NCI-H524 treated with DMSO at 0.1 percent for 48 hours (cell line): ENCODE results near the gene NOPCHAP1.
"Not testable (repeated sequence)": the region's sequence is repeated elsewhere in the genome, so short reads cannot be mapped to it uniquely, and the experiment has no call there.

ENCODE experiments used
- DNase-seq: peaks from one replicate; lab custom pipeline; 2025; lab: John Stamatoyannopoulos, UW

NOPCHAP1 gene, protein sequence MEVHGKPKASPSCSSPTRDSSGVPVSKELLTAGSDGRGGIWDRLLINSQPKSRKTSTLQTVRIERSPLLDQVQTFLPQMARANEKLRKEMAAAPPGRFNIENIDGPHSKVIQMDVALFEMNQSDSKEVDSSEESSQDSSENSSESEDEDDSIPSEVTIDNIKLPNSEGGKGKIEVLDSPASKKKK

DNA sequence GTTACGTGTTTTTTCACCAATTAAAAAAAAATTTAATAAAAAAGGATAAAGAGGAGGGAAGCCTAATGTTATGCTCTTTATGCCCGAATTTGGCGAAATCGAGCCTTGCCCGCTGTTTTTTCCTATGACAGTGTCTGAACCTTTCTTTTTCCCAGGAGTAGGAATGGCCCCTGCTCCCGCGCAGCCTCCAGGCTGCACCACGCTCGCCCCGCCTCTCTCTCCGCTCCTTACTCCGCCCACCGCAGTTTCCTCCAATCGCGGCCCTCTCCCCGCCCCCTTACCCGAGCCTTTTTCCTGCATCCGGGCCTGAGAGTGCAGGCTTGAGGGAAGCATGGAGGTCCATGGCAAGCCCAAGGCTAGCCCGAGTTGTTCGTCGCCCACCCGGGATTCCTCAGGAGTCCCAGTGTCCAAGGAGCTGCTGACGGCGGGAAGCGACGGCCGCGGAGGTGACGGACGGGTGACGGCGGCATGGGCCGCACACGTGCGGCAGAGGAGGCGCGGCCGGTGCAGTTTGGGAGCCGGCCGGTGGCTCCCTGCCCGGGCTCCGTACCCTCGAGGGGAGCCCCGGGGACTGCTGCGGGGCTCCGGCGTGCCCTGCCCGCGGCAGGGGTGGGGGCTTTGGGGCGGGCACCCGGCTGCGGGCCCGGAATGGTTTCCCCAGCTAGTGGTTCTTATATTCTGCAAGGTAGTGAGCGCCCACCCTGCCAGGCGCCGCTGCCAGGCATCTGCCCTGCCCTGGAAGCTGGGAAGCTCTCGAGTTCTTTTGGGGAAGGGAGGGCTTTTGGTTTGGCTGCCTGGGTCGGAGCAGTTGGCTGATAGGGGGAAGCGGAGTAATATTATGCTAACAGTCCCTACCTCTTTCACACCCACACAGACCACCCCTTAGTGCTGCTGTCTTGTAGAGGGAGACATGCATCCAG, at the start of gene NOPCHAP1:
Gene NOPCHAP1, plus strand, starts transcription at position 295 of the 920 bp plus-strand sequence. Its CDS starts 37 bp downstream, at position 332.
- DNase-seq, result peak; percentile 52

DNA sequence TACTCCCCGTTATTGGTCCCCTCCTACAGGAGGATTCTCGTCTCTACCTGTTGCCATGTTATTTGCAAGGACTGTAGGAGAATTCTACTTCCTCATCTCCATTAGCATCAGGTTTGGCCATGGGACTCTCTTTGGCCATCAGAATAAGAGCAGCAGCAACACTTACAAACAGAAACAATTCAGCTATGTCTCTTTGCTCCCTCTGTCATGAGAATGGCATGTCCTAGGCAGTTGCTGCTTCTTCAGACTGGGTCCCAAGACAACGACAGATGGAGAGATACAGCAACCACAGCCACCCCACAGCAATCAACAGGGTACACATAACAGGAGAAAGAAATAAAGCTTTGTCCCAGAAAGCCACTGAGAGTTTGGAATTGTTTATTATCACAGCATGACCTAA, 47.7 kb upstream of the NOPCHAP1 start:
- DNase-seq, result no peak

DNA sequence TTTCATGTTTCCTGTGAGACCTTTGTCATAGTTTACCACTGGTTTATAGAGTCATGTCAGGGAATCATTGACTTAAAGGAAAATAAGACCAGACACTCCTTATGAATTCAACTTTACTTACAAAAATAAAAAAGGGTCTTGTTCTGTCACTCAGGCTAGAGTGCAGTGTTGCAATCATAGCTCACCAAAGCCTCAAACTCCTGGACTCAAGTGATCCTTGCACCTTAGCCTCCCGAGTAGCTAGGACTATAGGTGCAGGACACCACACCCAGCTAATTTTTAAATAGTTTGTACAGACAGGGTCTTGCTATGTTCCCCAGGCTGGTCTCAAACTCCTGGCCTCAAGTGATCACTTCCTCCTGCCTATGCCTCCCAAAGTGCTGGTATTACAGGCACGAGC, 47.0 kb upstream of the NOPCHAP1 start:
- no peak for DNase-seq

DNA sequence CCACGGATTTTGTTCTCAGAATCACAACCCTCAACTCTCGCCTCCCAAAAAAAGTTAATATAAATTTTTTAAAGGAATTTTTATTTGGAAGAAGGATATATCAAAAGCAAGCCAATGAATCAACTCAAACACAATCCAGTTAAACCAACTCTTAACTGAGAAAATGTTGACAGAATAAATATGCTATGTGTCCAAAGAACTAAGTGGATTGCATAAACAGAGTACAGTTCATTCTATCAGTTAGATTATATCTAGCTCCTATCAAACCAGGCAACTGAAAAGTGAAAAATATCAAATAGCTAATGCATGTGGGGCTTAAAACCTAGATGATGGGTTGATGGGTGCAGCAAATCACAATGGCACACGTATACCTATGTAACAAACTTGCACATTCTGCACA, 44.7 kb upstream of the NOPCHAP1 start:
- no peak for DNase-seq

DNA sequence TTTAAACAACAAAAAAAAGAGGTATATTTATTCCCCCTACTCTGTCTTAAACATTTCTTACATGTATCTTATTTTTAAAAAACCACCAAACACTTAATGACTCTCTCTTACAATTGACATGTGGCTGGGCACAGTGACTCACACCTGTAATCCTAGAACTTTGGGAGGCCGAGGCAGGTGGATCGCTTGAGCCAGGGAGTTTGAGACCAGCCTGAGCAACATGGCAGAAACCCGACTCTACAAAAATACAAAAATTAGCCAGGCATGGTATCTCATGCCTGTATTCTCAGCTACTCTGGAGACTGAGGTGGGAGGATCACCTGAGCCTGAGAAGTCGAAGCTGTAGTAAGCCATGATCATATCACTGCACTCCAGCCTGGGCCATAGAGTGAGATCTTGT, 44.0 kb upstream of the NOPCHAP1 start:
- DNase-seq, result no peak

DNA sequence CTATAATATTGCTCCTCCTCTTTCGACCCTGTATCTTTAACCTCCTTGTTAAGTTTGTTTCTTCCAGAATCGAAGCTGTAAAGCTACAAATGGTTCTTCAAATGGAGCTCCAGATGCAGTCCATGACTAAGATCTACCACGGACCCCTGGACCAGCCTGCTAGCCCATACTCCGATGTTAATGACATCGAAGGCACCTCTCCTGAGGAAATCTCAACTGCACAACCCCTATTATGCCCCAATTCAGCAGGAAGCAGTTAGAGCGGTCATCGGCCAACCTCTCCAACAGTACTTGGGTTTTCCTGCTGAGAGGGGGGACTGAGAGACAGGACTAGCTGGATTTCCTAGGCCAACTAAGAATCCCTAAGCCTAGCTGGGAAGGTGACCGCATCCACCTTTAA, 42.7 kb upstream of the NOPCHAP1 start:
- not testable (repeated sequence) for DNase-seq

DNA sequence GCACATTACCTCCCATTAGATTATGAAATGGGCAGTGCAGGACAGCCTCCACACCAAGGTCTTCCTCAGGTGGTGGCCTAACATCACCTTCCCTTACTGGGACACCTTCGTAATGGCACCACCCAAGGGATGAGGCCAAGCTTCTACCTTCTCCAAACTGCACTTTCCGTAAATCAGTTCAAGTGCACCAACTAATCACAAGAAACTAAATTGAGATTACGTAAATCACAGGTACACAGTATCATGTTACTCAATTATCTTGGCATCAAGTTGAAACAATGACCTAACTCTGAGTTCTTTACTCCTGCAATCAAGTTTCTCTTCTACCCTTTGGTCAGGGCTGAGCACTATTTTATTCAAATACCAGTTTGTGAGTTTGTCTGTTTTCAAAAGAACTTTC, 41.9 kb upstream of the NOPCHAP1 start:
- no peak for DNase-seq

DNA sequence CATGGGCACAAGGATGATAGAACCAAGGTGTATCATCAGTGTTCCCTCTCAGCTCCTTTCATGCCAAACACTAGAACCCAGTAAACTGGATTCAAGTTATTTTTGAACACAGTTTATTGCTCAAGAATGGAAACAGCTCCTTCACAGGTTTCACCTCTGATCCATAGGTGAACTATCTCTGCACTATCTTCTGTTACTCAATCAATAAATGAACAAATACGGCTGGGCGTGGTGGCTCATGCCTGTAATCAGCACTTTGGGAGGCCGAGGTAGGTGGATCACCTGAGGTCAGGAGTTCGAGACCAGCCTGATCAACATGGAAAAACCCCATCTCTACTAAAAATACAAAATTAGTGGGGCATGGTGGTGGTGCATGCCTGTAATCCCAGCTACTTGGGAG, 37.4 kb upstream of the NOPCHAP1 start:
- DNase-seq, result not testable (repeated sequence)

DNA sequence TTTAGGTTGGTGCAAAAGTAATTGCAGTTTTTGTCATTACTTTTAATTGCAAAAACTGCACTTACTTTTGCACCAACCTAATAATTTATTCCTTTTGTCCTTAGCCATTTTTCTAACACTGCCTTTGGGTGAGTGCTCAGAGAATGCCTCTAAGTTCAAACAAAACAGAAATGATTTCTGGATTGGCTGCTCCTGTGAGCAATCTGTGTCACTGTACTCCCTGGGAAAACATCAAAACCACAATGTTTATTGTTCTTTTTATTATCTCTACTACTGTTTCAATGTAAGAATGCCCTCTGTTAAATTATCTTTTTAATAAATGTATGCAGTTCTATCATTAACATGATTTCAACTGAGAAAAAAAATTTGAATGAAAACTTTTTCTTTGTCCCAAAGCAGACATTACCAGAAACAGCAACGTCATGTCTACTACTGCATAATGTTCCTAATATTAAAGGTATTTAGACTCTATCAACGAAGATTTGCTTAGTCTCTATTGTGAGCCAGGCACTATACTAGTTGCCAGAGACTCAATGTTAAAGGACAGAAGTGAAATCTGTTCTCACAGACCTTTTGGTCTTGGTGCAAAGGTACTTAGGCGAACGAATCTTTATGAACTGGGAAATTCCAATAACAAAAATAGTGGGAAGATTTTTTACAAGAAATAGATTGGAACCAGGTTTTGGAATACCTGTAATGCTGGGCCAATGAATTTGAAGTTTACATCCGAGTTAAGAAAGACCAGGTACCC, 34.2 kb upstream of the NOPCHAP1 start:
- no peak for DNase-seq

DNA sequence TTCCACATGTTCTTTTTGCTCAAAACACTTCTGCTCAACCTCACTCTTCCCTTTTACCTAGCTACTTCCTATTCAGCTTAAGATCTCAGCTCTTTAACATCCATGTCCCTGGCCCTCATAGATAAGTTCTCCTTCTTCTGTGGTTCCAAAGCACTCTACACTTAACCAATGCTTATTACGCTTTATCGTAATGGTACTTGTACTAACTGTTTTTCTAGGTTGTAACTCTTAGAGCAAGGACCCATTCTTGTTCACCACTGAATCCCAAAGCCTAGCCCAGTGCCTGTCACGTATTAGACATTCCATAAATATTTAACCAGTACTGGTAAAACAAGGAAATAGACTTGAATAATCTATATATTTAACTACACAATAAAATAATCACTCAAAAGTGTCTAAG, 33.3 kb upstream of the NOPCHAP1 start:
- no peak for DNase-seq

DNA sequence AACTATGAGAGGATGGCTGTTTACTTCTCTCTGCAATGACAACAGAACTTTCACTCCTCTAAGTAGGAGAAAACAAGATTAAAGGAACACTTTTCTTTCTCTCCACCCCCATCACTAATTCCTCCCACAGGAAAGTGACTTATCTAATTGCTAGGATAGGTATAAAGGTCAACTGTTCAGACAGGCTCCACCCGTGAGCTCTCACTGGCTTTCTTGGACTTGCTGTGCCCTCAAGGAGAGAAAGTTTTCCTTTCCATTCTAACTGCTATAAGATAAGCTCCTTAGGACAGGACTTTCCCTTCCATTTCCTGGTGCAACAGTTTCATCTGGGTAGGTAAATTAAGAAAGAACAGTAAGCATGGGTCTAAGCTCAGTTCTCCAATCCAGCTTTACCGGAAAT, 32.8 kb upstream of the NOPCHAP1 start:
- DNase-seq, result no peak

DNA sequence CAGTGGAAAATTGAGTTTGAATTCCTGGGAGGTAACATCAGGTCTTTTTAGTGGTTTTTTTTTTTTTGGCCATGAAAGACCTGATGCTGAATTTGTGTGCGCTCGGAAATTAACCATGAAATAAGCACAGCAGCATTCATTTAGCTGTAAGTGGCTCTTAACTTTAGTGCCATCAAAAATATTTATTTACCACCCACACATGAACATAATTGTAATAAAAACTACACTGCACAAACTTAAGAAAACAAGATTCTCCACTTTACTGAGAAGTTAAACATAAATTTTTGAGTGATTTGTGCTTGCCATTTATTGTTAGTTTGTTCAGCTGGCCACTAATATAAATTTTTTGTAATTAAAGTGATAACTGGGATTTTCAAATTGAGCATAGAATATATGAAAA, 30.4 kb upstream of the NOPCHAP1 start:
- DNase-seq, result no peak

DNA sequence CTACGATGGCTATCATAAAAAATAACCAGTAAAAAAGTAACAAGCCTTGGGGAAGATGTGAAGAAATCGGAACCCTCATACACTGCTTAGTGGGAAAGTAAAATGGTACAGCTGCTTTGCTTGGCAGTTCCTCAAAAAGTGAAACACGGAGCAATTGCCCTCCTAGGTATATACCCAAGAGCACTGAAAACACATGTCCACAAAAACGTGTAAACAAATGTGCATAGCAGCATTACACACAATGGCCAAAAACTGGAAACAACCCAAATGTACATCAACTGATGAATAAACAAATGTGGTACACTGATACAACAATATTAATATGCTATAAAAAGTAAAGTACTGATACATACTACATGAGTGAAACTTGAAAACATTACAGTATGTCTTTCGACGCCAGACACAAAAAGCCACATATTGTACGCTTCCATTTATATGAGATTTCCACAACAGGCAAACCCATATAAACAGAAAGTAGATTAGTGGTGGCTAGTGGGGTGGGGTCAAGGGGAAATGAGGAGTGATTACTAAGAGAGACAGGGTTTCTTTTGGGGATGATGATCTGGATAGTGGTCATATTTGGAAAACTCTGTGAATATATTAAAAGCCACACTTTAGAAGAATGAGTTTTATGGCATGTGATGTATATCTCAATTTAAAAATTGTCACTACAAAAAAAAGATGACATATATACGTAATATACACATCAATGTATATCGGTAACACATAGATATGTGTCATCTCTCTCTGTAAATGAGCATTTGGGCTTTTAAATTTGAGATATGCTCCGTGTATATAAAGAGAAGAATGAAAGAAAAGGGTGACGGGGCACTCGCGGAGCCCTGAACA, 29.0 kb upstream of the NOPCHAP1 start:
- DNase-seq, result no peak

DNA sequence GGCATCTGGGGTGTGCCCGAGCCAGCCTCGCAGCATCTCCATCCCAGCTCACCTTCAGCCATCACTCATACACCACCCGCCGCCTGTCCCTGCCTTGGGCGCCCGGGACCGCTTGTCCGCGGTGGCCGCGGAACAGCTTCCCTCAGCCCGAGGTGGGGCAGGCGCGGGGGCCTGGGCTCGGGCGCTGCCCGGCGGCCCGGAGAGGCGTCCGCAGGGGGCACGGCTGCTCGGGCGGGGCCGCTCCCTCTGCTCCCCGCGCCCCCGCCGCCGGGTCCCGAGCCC, 28.5 kb upstream of the NOPCHAP1 start:
- DNase-seq, result no peak

DNA sequence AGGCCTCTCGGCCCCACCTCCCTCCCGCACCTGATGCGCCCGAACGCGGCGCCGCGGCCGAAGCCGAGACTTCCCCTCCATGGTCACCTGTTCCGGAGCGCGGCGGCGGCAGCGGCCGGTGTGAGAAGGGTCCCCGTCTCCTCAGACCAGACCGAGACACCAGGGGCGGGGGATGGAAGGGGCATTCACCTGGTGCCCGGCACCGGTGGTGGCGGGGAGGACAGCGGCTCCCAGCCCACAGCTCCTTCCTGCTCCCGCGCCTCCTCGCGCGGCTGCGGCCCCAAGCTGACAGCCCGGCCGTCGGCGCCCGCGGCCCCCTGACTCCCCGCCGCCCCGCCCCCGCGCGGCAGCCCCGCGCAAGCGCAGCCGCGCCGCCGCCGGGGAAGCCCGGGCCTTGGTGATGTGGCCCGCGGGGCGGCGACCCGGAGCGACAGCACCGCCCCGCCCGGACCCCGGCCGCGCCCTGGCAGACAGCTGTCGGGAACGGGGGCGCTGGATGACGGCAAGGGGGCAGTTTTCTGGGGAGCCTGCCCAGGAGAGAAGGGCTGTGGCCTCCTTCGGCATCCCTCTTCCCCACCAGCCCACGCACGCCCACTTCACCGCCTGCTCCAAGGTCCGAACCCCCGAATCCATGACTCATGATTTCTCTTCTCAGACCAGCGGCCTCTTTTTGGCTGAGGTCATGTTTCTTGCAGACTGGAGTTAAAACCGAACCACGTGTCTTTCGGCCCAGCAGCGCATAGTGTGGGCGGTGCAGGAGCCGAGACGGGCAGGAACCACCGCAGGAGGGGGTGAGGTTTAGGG, 27.9 kb upstream of the NOPCHAP1 start, which contains the start of gene SLC41A2:
Gene SLC41A2, minus strand, starts transcription at position 290 of the 804 bp plus-strand sequence. CDS start 29,763 bp downstream, outside the sequence.
- no peak for DNase-seq

DNA sequence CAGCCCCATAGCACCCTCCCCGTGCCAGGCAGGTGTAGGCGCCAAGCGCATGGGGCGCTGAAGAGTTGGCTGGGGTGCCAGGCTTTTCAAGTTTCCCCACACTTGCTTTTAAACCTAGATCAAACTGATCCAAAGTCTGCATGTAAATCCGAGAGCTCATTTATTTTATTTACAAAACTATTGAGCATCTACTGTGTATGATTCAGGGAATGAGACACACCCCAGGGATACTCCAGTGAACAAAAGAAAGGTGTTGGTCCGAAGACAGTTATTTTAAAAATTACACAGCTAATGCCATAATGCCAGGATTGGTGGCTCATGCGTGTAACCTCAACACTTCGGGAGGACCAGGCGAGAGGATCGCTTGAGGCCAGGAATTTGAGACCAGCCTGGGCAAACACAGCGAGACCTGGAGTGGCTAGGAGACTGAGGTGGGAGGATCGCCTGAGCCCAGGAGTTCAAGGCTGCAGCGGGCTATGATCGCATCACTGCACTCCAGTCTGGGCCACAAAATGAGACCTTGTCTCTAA, 27.2 kb upstream of the NOPCHAP1 start:
- no peak for DNase-seq

DNA sequence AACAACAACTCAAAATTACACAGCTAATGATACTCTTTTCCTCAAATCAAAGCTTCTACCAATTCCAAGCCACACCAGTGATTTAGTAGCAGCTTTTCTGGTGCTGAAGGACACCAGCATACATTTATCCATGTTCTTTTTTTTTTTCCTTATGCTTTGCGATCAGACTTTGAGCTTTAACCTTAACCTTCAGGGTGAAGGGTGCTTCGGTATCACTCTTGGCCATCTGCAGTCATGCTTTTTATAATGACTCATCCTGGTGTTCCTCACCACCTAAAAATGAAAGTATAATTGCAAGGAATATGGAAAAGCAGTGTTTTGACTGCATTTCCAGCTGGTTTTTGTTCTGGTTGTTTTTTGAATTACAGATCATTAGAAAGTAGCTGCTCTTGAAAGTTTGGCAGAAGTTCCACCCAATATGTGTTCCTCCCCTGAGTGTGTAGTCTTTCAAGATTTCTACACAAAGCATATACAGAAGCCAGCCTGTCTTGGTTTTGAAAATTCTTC, 26.7 kb upstream of the NOPCHAP1 start:
- DNase-seq, result no peak

DNA sequence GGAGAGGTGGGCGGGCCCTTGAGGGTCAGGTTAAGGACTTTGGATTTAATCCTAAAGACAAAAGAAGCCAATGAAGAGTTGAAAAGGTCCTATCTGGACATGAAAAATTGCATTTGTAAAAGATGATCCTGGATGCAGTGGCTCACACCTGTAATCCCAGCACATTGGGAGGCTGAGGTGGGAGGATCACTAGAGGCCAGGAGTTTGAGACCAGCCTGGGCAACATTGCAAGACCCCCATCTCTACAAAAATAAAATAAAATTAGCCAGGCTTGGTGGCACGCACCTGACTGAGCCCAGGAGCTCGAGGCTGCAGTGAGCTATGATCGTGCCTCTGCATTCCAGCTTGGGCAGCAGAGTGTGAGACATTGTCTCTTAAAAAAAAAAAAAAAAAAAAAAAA, 25.7 kb upstream of the NOPCHAP1 start:
- DNase-seq, result no peak

DNA sequence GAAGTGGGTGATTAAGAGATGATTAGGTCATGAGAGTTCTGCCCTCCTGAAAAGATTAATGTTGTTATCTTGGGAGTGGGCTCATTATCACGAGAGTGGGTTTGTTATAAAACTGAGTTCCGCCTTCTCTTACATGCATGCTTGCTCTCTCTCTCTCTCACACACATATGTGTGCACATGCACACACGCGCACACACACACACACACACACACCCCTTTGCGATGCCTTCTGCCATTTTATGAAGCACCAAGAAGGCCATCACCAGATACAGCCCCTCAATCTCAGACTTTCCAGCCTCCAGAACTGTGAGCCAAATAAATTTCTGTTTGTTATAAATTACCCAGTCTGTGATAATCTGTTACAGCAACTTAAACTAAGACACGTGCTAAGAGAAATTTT, 22.4 kb upstream of the NOPCHAP1 start:
- no peak for DNase-seq

DNA sequence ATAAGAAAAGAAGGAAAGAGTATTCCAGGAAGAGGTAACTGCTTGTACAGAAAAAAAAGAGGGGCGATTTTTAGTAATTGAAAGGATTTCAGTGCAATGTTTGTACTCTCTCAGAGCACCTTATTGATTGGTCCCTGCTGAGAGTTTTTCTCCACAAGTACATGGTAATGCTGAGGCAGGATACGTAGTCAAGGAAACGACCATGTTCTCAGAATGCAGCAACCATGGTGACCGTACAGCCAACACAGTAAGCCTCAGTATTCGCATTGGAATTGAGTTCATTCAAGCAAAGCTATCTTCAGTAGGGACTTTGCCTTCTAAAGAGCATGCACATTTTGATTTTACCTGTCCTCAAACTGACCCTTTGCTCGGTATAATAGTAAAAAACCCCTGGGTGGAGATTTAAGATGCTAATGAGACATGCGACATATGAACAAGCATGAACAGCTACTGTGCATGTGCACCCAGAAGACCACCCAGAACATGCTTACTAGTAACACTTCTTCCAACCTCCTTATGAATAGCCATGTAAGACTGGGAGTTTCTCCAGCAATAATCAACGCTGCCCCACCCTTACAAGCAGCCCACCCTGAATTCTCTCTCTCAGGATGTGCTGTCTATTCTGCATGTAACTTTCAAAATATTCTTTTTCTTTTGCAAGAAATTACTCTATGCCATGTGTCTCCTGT, 21.8 kb upstream of the NOPCHAP1 start:
- DNase-seq, result no peak
